MCF 10A (cell line): ENCODE data around the gene TSPAN11. TPM values are rescaled to one million over a fixed set of nuclear protein-coding genes. Genes with fewer than 3 reads are reported as not detected.

Experiments used
- BruUV-seq: library from RNA; stranded (reverse); fragments of 400-500 nt; replicated peaks from 2 replicates; lab custom pipeline; 2021; lab: Mats Ljungman, UMichigan
- CTCF ChIA-PET: fragments of 300-600 bp; sonication (Branson Sonifier 250); formaldehyde crosslinking; extraction: SDS; loops from one replicate; lab custom pipeline; 2021; ENCODE audit warnings: antibody characterized with exemption, inconsistent platforms; lab: Yijun Ruan, JAX
- POLR2A ChIA-PET: fragments of 300-600, 350-650 bp; sonication (Branson Sonifier 250); formaldehyde crosslinking; extraction: SDS; loops from one replicate; lab custom pipeline; 2020; ENCODE audit warnings: antibody characterized with exemption, inconsistent platforms; lab: Yijun Ruan, JAX
- DNase-seq: peaks from one replicate; pipeline ENCODE4 v3.0.0-alpha.2; 2018; ENCODE audit not compliant: unreplicated experiment
- H3K27ac Mint-ChIP-seq: one replicate; pipeline ENCODE4 v1.8.0; 2022; ENCODE audit warnings: mild to moderate bottlenecking, low read depth, mixed read lengths; ENCODE audit not compliant: unreplicated experiment
- H3K27me3 Mint-ChIP-seq: one replicate; pipeline ENCODE4 v1.8.0; 2022; ENCODE audit warnings: mixed read lengths; ENCODE audit not compliant: insufficient read depth, unreplicated experiment
- H3K36me3 Mint-ChIP-seq: one replicate; pipeline ENCODE4 v1.8.0; 2022; ENCODE audit warnings: mild to moderate bottlenecking, moderate library complexity, mixed read lengths; ENCODE audit not compliant: insufficient read depth, unreplicated experiment
- H3K4me1 Mint-ChIP-seq: one replicate; pipeline ENCODE4 v1.8.0; 2022; ENCODE audit warnings: mixed read lengths; ENCODE audit not compliant: insufficient read depth, unreplicated experiment
- H3K4me3 Mint-ChIP-seq: one replicate; pipeline ENCODE4 v1.8.0; 2022; ENCODE audit warnings: mild to moderate bottlenecking, moderate library complexity, mixed read lengths; ENCODE audit not compliant: unreplicated experiment
- H3K9me3 Mint-ChIP-seq: one replicate; pipeline ENCODE4 v1.8.0; 2022; ENCODE audit warnings: mixed read lengths; ENCODE audit not compliant: unreplicated experiment
- CTCF ChIP-seq: fragments of 200-600 bp; IDR thresholded peaks from one replicate; pipeline ENCODE4 v1.8.0; 2022; ENCODE audit warnings: antibody characterized with exemption, mild to moderate bottlenecking; ENCODE audit not compliant: unreplicated experiment
- intact Hi-C: fragments of 100-400 bp; cut with micrococcal nuclease; formaldehyde crosslinking; loops from 2 replicates; pipeline ENCODE4 v1.14.1; 2022
- total RNA-seq: library from RNA; stranded (reverse); gene quantifications from 2 replicates; pipeline ENCODE4 v1.2.3, GENCODE V29; 2022

The TSPAN11 gene
- total RNA-seq, 1 experiment from 2014 or later = not detected

- no peaks in the 10 kb centered on the region for H3K4me1 Mint-ChIP-seq
- no peak overlapping the region for H3K27ac Mint-ChIP-seq
- no peaks in the 10 kb centered on the region for H3K36me3 Mint-ChIP-seq
- no TSS peak for BruUV-seq
- intact Hi-C loops = no loop called here
- POLR2A ChIA-PET = no interaction called here
- H3K27me3 Mint-ChIP-seq = peaks cover 51% of the 10 kb centered on the region
- no peak for TF ChIP-seq CTCF
- CTCF ChIA-PET = interaction anchor here (1.7 kb wide), 1 partner anchor 9 kb away, joined by 5 read pairs; no protein-coding TSS in a partner anchor
- H3K9me3 Mint-ChIP-seq = no peaks in the 10 kb centered on the region
- H3K4me3 Mint-ChIP-seq = no peak overlapping the region
- DNase-seq = no peak
Observed at GRCh38 chr12:30977124-30977523, 50.6 kb downstream of the TSPAN11 start.

DNA sequence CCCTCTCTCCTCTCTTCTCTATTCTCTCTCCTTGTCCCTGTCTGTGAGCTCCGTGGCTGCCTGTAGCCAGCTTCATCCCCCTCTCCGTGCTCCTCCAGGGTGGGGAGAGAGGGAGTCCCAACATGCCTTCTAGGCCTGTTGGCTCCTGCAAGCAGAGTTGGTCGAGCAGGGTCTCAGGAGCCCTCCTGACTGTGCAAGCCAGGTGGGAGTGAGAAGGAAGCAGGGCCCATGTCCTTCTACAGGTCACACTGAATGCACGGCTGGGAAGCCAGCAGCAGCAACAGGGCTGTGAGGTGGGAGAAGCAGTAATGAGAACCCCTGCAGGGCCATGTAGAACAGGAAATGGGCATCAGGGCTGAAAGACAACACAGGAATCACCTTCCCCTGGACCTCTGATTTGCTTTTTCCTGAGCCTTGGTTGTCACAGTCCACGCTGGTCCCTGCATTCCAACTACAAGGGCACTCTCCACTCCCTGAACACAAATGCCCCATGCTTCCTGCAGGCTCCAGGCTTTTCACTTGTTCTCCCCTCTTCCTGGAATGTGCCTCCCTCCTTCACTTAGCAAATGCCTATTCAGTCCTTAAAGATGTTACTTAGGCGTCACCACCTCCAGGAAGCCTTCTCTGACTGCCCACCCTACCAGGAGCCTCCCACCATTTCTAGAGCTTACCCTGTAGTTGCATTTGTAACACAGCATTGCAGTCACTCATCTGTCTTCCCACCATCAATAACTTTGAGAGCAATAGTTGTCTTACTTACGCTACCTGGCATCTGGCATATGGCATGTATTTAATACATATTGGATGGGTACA, 51.2 kb downstream of the TSPAN11 start:
- H3K36me3 Mint-ChIP-seq = no peaks in the 10 kb centered on the region
- H3K4me1 Mint-ChIP-seq = no peaks in the 10 kb centered on the region
- no peak for DNase-seq
- H3K27ac Mint-ChIP-seq = no peak overlapping the region
- CTCF ChIA-PET = interaction anchor here (1.2 to 1.7 kb wide), 2 partner anchors 8 to 130 kb away, joined by 3 to 5 read pairs; no protein-coding TSS in a partner anchor
- peaks cover 45% of the 10 kb centered on the region for H3K27me3 Mint-ChIP-seq
- H3K9me3 Mint-ChIP-seq = no peaks in the 10 kb centered on the region
- intact Hi-C loops = no loop called here
- POLR2A ChIA-PET = no interaction called here
- H3K4me3 Mint-ChIP-seq = no peak overlapping the region
- BruUV-seq = no TSS peak
- no peak for TF ChIP-seq CTCF

- ChIA-PET CTCF (interaction anchor here (1.2 kb wide), 1 partner anchor 131 kb away, joined by 3 read pairs; no protein-coding TSS in a partner anchor), POLR2A (interaction anchor here (0.8 kb wide), 1 partner anchor 37 kb away, joined by 4 read pairs; no protein-coding TSS in a partner anchor)
Observed at GRCh38 chr12:30978639-30979038, 52.1 kb downstream of the TSPAN11 start.

More at GRCh38 chr12:30978639-30979038, 52.1 kb downstream of the TSPAN11 start:
- no peaks in the 10 kb centered on the region for H3K4me1 Mint-ChIP-seq
- H3K4me3 Mint-ChIP-seq = no peak overlapping the region
- no peak for DNase-seq
- TF ChIP-seq CTCF = no peak
- H3K36me3 Mint-ChIP-seq = no peaks in the 10 kb centered on the region
- intact Hi-C loops = no loop called here
- BruUV-seq = no TSS peak
- peaks cover 37% of the 10 kb centered on the region for H3K27me3 Mint-ChIP-seq
- H3K27ac Mint-ChIP-seq = no peak overlapping the region
- H3K9me3 Mint-ChIP-seq = no peaks in the 10 kb centered on the region
